ENCODE measurements around the gene A2M. TPM values are rescaled to one million over a fixed set of nuclear protein-coding genes. Genes with fewer than 3 reads are reported as not detected.

Gene A2M
- total and polyA plus RNA-seq, 7 donors, result 42.6 to 242 (median 86.0) TPM

- no peak overlapping the region for H3K27ac ChIP-seq
- no peak overlapping the region for H3K4me3 ChIP-seq
- intact Hi-C loops (cut with DNase I), result no loop called here
- no peak for TF ChIP-seq CTCF (IDR thresholded peaks at IDR 0.05)
- H3K4me1 ChIP-seq, result no peaks in the 10 kb centered on the region
- no peaks in the 10 kb centered on the region for H3K27me3 ChIP-seq (ENCODE audit: insufficient read depth in 3 of 3, low read length in 2 of 3)
- no peak for ATAC-seq
- H3K9me3 ChIP-seq, result no peaks in the 10 kb centered on the region
- no peaks in the 10 kb centered on the region for H3K36me3 ChIP-seq (ENCODE audit: insufficient read depth in 1 of 2, low read depth in 1 of 2)
- WGBS, 3 donors, result 94 to 96% (median 94%) methylated on average over 7 of the region's 7 CpGs
- DNase-seq, result no peak
Observed at GRCh38 chr12:9027161-9028059, 88.3 kb downstream of the A2M start.

- TF ChIP-seq CTCF (IDR thresholded peaks at IDR 0.05), result no peak
Observed at GRCh38 chr12:9024512-9024911, 91.2 kb downstream of the A2M start.

GRCh38 chr12:9022592-9022991 lies 93.1 kb downstream of the A2M start:
- intact Hi-C loops (cut with DNase I), result no loop called here
- 86 to 92% (median 86%) methylated on average over 2 of the region's 2 CpGs for WGBS, 3 donors

More at GRCh38 chr12:9024512-9024911, 91.2 kb downstream of the A2M start:
- Histone ChIP-seq H3K36me3 (ENCODE audit: insufficient read depth in 1 of 2, low read depth in 1 of 2) (no peaks in the 10 kb centered on the region), H3K4me3 (no peak overlapping the region), H3K4me1 (no peaks in the 10 kb centered on the region), H3K27ac (no peak overlapping the region), H3K27me3 (ENCODE audit: insufficient read depth in 3 of 3, low read length in 2 of 3) (no peaks in the 10 kb centered on the region), H3K9me3 (no peaks in the 10 kb centered on the region)
- intact Hi-C loops (cut with DNase I), result no loop called here
- DNase-seq (no peak), ATAC-seq (no peak)
- 94 to 98% (median 95%) methylated on average over 2 of the region's 2 CpGs for WGBS, 3 donors

More at GRCh38 chr12:9022592-9022991, 93.1 kb downstream of the A2M start:
- no peaks in the 10 kb centered on the region for H3K27me3 ChIP-seq (ENCODE audit: insufficient read depth in 3 of 3, low read length in 2 of 3)
- no peak for TF ChIP-seq CTCF (IDR thresholded peaks at IDR 0.05)
- H3K36me3 ChIP-seq (ENCODE audit: insufficient read depth in 1 of 2, low read depth in 1 of 2), result no peaks in the 10 kb centered on the region
- no peak for ATAC-seq
- no peak overlapping the region for H3K27ac ChIP-seq
- H3K9me3 ChIP-seq, result peaks cover 8% of the 10 kb centered on the region
- H3K4me1 ChIP-seq, result no peaks in the 10 kb centered on the region
- no peak overlapping the region for H3K4me3 ChIP-seq
- DNase-seq, result no peak

Other genes starting within 250 kb of the A2M start
- 10 to 100 TPM; 11.9 to 27.1 (median 21.3) TPM for gene PHC1, start 201.4 kb downstream of the A2M start, total RNA-seq
- 10 to 100 TPM; 11.3 to 20.8 (median 14.3) TPM for gene PHC1, start 201.4 kb downstream of the A2M start, polyA plus RNA-seq
- gene M6PR, start 166.3 kb downstream of the A2M start, total RNA-seq, result 10 to 100 TPM; 45.8 to 85.0 (median 62.6) TPM
- gene M6PR, start 166.3 kb downstream of the A2M start, polyA plus RNA-seq, result 100 to 1,000 TPM in 1 of 3 donors, 10 to 100 TPM in 2; 45.0 to 102 (median 93.5) TPM
- 1 to 10 TPM; 1.0 to 2.9 (median 1.6) TPM for gene KLRG1, start 126.4 kb downstream of the A2M start, total RNA-seq
- gene KLRG1, start 126.4 kb downstream of the A2M start, polyA plus RNA-seq, result 10 to 100 TPM in 1 of 3 donors, 1 to 10 TPM in 2; 2.2 to 11.9 (median 4.9) TPM
- gene PZP, start 92.5 kb upstream of the A2M start, total RNA-seq, result under 1 TPM; 0.11 to 0.25 (median 0.16) TPM
- under 1 TPM; 0.13 to 0.20 (median 0.17) TPM for gene PZP, start 92.5 kb upstream of the A2M start, polyA plus RNA-seq